Measurements from ENCODE around the gene SMIM29.
"Not testable (repeated sequence)": the region's sequence is repeated elsewhere in the genome, so short reads cannot be mapped to it uniquely, and the experiment has no call there.

Gene SMIM29

DNA sequence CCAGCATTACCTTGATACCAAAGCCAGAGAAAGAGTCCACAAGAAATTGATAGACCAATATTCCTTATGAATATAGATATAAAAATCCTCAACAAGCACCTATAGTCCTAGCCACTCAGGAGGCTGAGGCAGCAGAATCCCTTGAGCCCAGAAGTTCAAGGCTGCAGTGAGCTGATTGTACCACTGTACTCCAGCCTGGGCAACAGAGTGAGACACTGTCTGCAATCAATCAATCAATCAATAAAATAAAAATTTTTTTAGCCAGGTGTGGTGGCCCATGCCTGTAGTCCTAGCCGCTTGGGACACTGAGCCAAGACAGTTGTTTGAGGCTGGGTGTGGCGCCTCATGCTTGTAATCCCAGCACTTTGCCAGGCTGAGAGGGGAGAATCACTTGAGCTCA is 18.9 kb upstream of the SMIM29 start:
- no peak for DNase-seq

- not testable (repeated sequence) for DNase-seq
Observed at GRCh38 chr6:34263484-34263883, 14.7 kb upstream of the SMIM29 start.

- DNase-seq: no peak
Observed at GRCh38 chr6:34260576-34261267, 11.9 kb upstream of the SMIM29 start.

DNA sequence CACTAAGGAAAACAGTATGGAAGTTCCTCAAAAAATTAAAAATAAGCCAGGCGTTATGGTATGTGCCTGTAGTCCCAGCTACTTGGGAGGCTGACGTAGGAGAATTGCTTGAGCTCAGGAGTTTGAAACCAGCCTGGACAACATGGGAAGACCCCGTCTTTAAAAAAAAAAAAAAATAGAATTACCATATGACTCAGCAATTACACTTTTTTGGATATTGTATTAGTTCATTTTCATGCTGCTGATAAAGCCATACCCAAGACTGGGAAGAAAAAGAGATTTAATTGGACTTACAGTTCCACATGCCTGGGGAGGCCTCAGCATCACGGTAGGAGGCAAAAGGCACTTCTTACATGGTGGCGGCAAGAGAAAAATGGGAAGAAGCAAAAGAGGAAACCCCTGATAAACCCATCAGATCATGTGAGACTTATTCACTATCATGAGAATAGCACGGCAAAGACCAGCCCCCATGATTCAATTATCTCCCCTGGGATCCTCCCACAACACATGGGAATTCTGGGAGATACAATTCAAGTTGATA is 10.8 kb upstream of the SMIM29 start:
- no peak for DNase-seq

DNA sequence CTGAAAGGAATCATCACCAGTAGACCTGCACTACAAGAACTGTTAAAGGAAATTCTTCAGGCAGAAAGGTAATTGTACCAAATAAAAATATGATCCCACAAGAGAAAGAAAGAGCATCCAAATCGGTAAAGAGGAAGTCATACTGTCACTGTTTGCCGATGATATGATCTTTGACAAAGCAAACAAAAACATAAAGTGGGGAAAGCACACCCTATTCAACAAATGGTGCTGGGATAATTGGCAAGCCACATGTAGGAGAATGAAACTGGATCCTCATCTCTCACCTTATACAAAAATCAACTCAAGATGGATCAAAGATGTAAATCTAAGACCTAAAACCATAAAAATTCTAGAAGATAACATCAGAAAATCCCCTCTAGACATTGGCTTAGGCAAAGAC is 3.6 kb upstream of the SMIM29 start:
- not testable (repeated sequence) for DNase-seq

GRCh38 chr6:34249469-34250261 is 859 bp upstream of the SMIM29 start:
- no peak for DNase-seq

DNA sequence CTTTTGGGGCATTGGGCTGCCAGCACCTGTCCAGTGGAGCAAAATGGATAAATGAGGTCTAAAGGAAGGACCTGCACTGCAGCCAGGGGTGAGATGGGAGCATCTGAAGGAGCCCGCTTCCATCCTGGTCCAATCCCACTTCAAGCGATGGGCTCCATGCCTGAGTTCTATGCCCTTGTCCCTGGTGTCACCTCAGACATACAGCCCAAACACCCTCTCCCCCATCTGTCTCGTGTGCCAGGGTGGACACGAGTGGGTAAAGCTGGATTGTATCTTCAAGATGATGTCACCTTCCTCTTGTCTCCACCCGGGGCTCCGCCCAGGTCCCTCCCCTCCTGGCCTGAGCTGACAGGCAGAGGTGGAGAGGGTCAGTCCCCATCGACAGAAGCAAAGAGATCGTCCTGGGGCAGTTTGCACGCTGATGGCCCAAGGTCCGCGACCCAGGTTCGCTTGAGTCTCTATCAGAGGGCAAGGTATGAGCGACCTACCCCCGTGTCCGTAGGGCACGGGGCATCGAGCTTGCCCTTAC is 544 bp downstream of the SMIM29 start:
- peak; percentile 68 for DNase-seq

DNA sequence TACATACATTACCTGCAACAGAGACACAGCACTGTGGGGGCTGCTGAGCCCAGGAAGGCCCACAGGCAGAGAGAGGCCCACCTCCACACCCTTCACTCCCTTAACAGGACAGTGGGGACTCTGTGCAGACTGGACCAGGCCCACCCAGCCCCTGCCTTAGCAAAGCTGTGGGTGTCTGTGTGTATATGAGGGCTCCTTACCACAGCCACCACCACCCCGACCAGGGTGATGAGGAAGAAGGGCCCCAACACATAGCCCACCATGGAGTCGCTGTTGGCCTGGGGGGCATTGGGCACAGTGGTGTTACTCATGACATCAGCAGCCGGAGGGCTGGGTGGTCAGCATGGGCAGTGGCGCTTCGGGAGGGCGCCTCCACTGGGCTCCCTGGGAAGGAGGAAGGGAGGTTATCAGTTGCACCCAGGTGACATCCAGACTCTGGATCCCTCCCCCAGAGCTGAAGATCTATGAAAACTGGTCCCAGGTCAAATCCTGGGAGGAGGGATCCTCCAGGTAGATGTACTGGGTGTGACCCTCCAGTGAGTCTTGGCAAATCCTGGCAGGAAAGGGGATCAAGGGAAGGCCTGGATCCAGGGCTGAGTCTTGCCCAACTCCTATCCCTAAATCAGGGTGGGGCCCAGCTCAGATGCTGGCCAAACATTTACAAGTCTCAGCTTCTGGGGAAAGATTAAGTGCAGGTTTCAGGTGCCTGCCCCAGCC is 1.2 kb downstream of the SMIM29 start:
- DNase-seq: no peak

- DNase-seq: peak; percentile 53
Observed at GRCh38 chr6:34246563-34247391, 2.0 kb downstream of the SMIM29 start.

DNA sequence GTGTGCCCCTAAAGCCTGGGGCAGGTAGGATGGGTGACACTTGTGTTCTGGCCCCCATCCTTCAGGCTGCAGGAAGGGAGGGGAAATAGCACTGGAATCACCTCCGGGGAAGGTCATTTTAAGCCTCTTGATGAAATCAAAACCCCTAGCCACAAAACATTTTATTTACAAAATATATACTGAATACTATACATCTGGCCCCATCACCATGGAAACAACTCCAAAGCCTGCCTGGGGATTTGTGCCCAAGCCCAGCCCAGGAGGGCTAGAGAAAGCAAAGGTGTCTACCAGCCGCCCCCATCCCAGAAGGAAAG is 2.6 kb downstream of the SMIM29 start:
- no peak for DNase-seq

- DNase-seq: not testable (repeated sequence)
Observed at GRCh38 chr6:34245761-34246140, 3.1 kb downstream of the SMIM29 start.

GRCh38 chr6:34245032-34245760 is 3.6 kb downstream of the SMIM29 start:
- DNase-seq: not testable (repeated sequence)

GRCh38 chr6:34243901-34244884 is 4.6 kb downstream of the SMIM29 start:
- DNase-seq: peak; percentile 52

GRCh38 chr6:34243131-34243771 is 5.6 kb downstream of the SMIM29 start:
- DNase-seq: no peak

DNA sequence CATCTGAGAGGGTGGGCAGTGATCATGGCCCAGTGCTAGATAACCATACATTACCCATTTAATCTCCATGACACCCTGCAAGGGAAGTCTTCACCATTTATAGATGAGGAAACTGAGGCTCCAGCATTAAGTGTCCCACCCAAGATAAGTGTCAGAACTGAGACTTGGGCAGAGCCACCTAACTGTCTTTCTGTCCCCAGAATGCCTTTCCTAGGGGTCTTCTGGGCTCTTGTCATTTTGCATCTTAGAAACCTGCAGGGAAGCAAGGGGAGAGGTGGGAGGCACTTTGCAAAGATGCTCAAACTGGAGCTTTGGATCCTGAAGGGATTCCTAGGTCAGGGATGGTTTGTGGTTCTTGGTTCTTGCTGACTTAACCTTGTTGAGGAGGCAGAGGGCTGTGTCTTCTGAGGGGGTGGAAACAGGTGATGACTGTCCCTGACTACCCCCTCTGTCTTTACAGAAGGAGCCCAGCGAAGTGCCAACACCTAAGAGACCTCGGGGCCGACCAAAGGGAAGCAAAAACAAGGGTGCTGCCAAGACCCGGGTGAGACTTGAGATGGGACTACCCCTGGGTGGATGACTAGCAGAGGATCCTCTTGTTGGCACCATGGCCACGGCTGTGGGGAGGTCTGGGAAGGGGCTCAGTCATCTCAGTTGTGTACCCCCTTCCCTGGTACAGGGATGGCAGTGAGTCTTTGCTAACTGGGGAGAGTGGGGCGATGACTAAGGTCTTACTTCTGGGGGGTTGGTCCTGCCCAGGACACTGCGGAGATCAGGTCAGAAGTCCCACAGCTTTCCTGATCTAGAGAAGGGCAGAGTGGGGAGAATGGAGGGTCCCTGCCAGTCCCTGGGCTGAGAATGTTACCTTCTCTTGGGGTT is 6.3 kb downstream of the SMIM29 start:
- no peak for DNase-seq

GRCh38 chr6:34241351-34242215 is 7.2 kb downstream of the SMIM29 start:
- DNase-seq: no peak

GRCh38 chr6:34240329-34241248 is 8.2 kb downstream of the SMIM29 start:
- DNase-seq: no peak

Data from CD4-positive, alpha-beta T cell treated with Interferon gamma for 1 hour (primary cell).